ENCODE data around the gene AVEN. TPM values are rescaled to one million over a fixed set of nuclear protein-coding genes. Genes with fewer than 3 reads are reported as not detected.

The AVEN gene
- total RNA-seq, 6 experiments from 2014 or later = 24.9 to 33.6 (median 27.1) TPM

GRCh38 chr15:33994005-33994615, 44.9 kb downstream of the AVEN start:
- DNase-seq = peak; percentile 45

GRCh38 chr15:33988384-33988783, 50.6 kb downstream of the AVEN start:
- H3K27me3 Mint-ChIP-seq (ENCODE audit: insufficient read depth) = no peaks in the 10 kb centered on the region
- no peaks in the 10 kb centered on the region for H3K9me3 Mint-ChIP-seq
- H3K4me1 Mint-ChIP-seq (ENCODE audit: low read depth) = peaks cover 51% of the 10 kb centered on the region
- H3K36me3 Mint-ChIP-seq (ENCODE audit: low read depth) = no peaks in the 10 kb centered on the region
- no peak overlapping the region for H3K27ac Mint-ChIP-seq
- no peak overlapping the region for H3K4me3 Mint-ChIP-seq
- TF ChIP-seq, protein P1, sequence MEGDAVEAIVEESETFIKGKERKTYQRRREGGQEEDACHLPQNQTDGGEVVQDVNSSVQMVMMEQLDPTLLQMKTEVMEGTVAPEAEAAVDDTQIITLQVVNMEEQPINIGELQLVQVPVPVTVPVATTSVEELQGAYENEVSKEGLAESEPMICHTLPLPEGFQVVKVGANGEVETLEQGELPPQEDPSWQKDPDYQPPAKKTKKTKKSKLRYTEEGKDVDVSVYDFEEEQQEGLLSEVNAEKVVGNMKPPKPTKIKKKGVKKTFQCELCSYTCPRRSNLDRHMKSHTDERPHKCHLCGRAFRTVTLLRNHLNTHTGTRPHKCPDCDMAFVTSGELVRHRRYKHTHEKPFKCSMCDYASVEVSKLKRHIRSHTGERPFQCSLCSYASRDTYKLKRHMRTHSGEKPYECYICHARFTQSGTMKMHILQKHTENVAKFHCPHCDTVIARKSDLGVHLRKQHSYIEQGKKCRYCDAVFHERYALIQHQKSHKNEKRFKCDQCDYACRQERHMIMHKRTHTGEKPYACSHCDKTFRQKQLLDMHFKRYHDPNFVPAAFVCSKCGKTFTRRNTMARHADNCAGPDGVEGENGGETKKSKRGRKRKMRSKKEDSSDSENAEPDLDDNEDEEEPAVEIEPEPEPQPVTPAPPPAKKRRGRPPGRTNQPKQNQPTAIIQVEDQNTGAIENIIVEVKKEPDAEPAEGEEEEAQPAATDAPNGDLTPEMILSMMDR (IDR thresholded peaks at IDR 0.05) = no peak
- DNase-seq = no peak

More at GRCh38 chr15:33994005-33994615, 44.9 kb downstream of the AVEN start:
- Mint-ChIP-seq H3K4me3 (no peak overlapping the region), H3K27me3 (ENCODE audit: insufficient read depth) (no peaks in the 10 kb centered on the region), H3K4me1 (ENCODE audit: low read depth) (peaks cover 22% of the 10 kb centered on the region), H3K36me3 (ENCODE audit: low read depth) (no peaks in the 10 kb centered on the region), H3K27ac (no peak overlapping the region), H3K9me3 (no peaks in the 10 kb centered on the region)
- TF ChIP-seq, protein P1 (IDR thresholded peaks at IDR 0.05) = peak; percentile 72

DNA sequence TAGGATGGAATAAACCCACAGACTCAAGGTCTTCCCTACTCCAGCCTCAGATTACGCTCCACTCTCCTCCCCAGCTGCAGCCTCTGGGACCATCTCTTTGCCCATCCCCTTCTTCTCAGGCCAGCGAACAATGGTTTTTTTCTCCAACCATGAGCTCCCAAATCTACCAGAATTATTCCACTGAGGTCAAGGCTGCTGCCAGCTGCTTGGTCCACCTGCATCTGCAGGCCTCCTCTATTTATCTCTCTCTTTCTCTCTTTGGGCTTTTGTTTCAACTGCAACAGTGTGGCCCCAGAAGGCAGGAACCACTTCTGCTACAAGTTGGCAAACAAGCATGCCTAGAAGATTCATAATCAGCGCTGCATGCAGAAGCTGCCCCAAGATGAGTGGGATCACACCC, 51.6 kb downstream of the AVEN start:
- Mint-ChIP-seq H3K27me3 (ENCODE audit: insufficient read depth) (no peaks in the 10 kb centered on the region), H3K27ac (no peak overlapping the region), H3K36me3 (ENCODE audit: low read depth) (no peaks in the 10 kb centered on the region), H3K9me3 (no peaks in the 10 kb centered on the region), H3K4me1 (ENCODE audit: low read depth) (peaks cover 46% of the 10 kb centered on the region), H3K4me3 (no peak overlapping the region)
- TF ChIP-seq, protein P1 (IDR thresholded peaks at IDR 0.05) = no peak
- no peak for DNase-seq

DNA sequence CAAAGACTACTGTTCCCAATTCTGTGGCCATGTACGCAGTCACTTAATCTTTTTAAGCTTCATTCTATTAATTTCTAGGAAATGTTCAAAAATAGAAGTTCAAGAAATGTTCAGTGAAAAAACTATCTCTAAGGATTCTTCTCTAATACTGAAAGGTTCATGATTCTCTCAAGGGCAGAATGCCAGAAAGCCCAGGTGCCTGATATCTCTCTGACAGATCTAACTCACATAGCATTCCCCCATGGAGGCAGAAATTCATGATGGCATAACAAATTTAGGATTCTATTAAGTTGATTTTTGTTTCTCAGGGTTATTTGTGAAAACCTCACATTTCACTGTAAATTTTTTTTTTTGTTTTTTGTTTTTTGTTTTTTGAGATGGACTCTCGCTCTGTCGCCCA, 53.3 kb downstream of the AVEN start:
- H3K36me3 Mint-ChIP-seq (ENCODE audit: low read depth) = no peaks in the 10 kb centered on the region
- no peak overlapping the region for H3K4me3 Mint-ChIP-seq
- peak overlapping the region; percentile 17; the same call in 1 of the 2 replicates for H3K27ac Mint-ChIP-seq
- H3K27me3 Mint-ChIP-seq (ENCODE audit: insufficient read depth) = no peaks in the 10 kb centered on the region
- H3K4me1 Mint-ChIP-seq (ENCODE audit: low read depth) = peaks cover 38% of the 10 kb centered on the region
- TF ChIP-seq, protein P1 (IDR thresholded peaks at IDR 0.05) = no peak
- no peaks in the 10 kb centered on the region for H3K9me3 Mint-ChIP-seq
- no peak for DNase-seq

DNA sequence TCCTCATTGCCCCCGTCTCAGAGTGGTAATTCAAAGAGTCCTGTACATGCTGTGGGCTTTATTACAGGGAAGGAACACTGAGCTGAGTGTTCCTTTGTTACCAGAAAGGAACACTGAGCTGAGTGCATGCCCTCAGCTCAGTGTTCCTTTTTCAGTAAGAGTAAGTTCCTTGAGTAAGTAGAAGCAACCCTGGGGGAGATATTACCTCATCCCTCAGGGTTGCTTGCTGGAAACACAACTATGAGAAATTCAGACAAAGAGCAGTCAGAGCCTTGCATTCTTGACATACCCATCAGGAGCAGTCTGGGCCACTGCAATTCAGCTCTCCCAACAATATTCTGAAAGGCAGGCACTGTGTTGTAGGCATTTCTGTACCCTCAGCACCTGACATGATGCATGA, 53.7 kb downstream of the AVEN start:
- H3K27ac Mint-ChIP-seq = peak overlapping the region; percentile 56

More for the DNA sequence above, 53.7 kb downstream of the AVEN start:
- TF ChIP-seq, protein P1 (IDR thresholded peaks at IDR 0.05) = no peak
- H3K4me1 Mint-ChIP-seq (ENCODE audit: low read depth) = peaks cover 38% of the 10 kb centered on the region
- H3K36me3 Mint-ChIP-seq (ENCODE audit: low read depth) = no peaks in the 10 kb centered on the region
- H3K4me3 Mint-ChIP-seq = no peak overlapping the region
- no peaks in the 10 kb centered on the region for H3K9me3 Mint-ChIP-seq
- DNase-seq = peak; percentile 67
- H3K27me3 Mint-ChIP-seq (ENCODE audit: insufficient read depth) = no peaks in the 10 kb centered on the region
